Rectal smooth muscle tissue (tissue), 1 donor: Measurements from ENCODE around the gene IREB2.
"Not testable (repeated sequence)": the region's sequence is repeated elsewhere in the genome, so short reads cannot be mapped to it uniquely, and the experiment has no call there.

ENCODE experiments used
- H3K27ac ChIP-seq: one replicate; pipeline ENCODE4 v1.7.0; 2013; ENCODE audit warnings: low read depth, low read length, inconsistent platforms
- H3K27me3 ChIP-seq: one replicate; pipeline ENCODE4 v1.7.0; 2013; ENCODE audit warnings: low read length; ENCODE audit not compliant: control insufficient read depth, insufficient read depth
- H3K36me3 ChIP-seq: one replicate; pipeline ENCODE4 v1.7.0; 2013; ENCODE audit warnings: low read length; ENCODE audit not compliant: control insufficient read depth, insufficient read depth
- H3K4me1 ChIP-seq: one replicate; pipeline ENCODE4 v1.7.0; 2013; ENCODE audit warnings: low read length; ENCODE audit not compliant: control insufficient read depth, insufficient read depth
- H3K4me3 ChIP-seq: one replicate; pipeline ENCODE4 v1.7.0; 2013; ENCODE audit warnings: low read length
- H3K9ac ChIP-seq: one replicate; pipeline ENCODE4 v1.7.0; 2013; ENCODE audit warnings: low read length

The IREB2 gene

GRCh38 chr15:78396976-78397375 is 41.0 kb upstream of the IREB2 start:
- Histone ChIP-seq H3K4me3 (no peak overlapping the region), H3K27me3 (peaks cover 2% of the 10 kb centered on the region), H3K9ac (no peak overlapping the region), H3K4me1 (no peaks in the 10 kb centered on the region), H3K27ac (no peak overlapping the region), H3K36me3 (no peaks in the 10 kb centered on the region)

GRCh38 chr15:78397382-78397781 is 40.6 kb upstream of the IREB2 start:
- Histone ChIP-seq H3K36me3 (no peaks in the 10 kb centered on the region), H3K27me3 (peaks cover 2% of the 10 kb centered on the region), H3K27ac (no peak overlapping the region), H3K4me1 (no peaks in the 10 kb centered on the region), H3K9ac (no peak overlapping the region), H3K4me3 (no peak overlapping the region)

- no peak overlapping the region for H3K27ac ChIP-seq
- H3K27me3 ChIP-seq = peaks cover 2% of the 10 kb centered on the region
- no peaks in the 10 kb centered on the region for H3K36me3 ChIP-seq
- no peak overlapping the region for H3K9ac ChIP-seq
- H3K4me1 ChIP-seq = no peaks in the 10 kb centered on the region
- no peak overlapping the region for H3K4me3 ChIP-seq
Measured at GRCh38 chr15:78398076-78398825, 39.8 kb upstream of the IREB2 start.

- H3K4me1 ChIP-seq = no peaks in the 10 kb centered on the region
- no peak overlapping the region for H3K27ac ChIP-seq
- H3K4me3 ChIP-seq = no peak overlapping the region
- H3K9ac ChIP-seq = no peak overlapping the region
- H3K36me3 ChIP-seq = no peaks in the 10 kb centered on the region
- H3K27me3 ChIP-seq = peaks cover 2% of the 10 kb centered on the region
Measured at GRCh38 chr15:78399091-78399490, 38.9 kb upstream of the IREB2 start.

GRCh38 chr15:78402061-78402610 is 35.9 kb upstream of the IREB2 start:
- H3K27ac ChIP-seq = no peak overlapping the region
- H3K4me1 ChIP-seq = no peaks in the 10 kb centered on the region
- H3K36me3 ChIP-seq = no peaks in the 10 kb centered on the region
- H3K27me3 ChIP-seq = peaks cover 2% of the 10 kb centered on the region
- no peak overlapping the region for H3K4me3 ChIP-seq
- H3K9ac ChIP-seq = no peak overlapping the region

- peaks cover 2% of the 10 kb centered on the region for H3K27me3 ChIP-seq
- H3K36me3 ChIP-seq = no peaks in the 10 kb centered on the region
- no peak overlapping the region for H3K9ac ChIP-seq
- H3K4me3 ChIP-seq = no peak overlapping the region
- H3K4me1 ChIP-seq = no peaks in the 10 kb centered on the region
- H3K27ac ChIP-seq = no peak overlapping the region
Measured at GRCh38 chr15:78404125-78404524, 33.9 kb upstream of the IREB2 start.

GRCh38 chr15:78404796-78405195 is 33.2 kb upstream of the IREB2 start:
- H3K4me3 ChIP-seq, H3K27ac ChIP-seq, H3K27me3 ChIP-seq, H3K9ac ChIP-seq, H3K4me1 ChIP-seq, H3K36me3 ChIP-seq: not testable (repeated sequence)

GRCh38 chr15:78405336-78405924 is 32.6 kb upstream of the IREB2 start:
- no peaks in the 10 kb centered on the region for H3K36me3 ChIP-seq
- no peak overlapping the region for H3K27ac ChIP-seq
- no peak overlapping the region for H3K4me3 ChIP-seq
- H3K4me1 ChIP-seq = no peaks in the 10 kb centered on the region
- no peak overlapping the region for H3K9ac ChIP-seq
- peaks cover 2% of the 10 kb centered on the region for H3K27me3 ChIP-seq

- no peak overlapping the region for H3K4me3 ChIP-seq
- peaks cover 2% of the 10 kb centered on the region for H3K27me3 ChIP-seq
- H3K9ac ChIP-seq = no peak overlapping the region
- no peaks in the 10 kb centered on the region for H3K4me1 ChIP-seq
- no peaks in the 10 kb centered on the region for H3K36me3 ChIP-seq
- H3K27ac ChIP-seq = no peak overlapping the region
Measured at GRCh38 chr15:78406016-78406585, 31.9 kb upstream of the IREB2 start.

- Histone ChIP-seq H3K27me3 (no peaks in the 10 kb centered on the region), H3K27ac (no peak overlapping the region), H3K36me3 (no peaks in the 10 kb centered on the region), H3K4me1 (no peaks in the 10 kb centered on the region), H3K4me3 (no peak overlapping the region), H3K9ac (no peak overlapping the region)
Measured at GRCh38 chr15:78407608-78408354, 30.2 kb upstream of the IREB2 start.

GRCh38 chr15:78408355-78408640 is 29.7 kb upstream of the IREB2 start:
- no peaks in the 10 kb centered on the region for H3K27me3 ChIP-seq
- H3K36me3 ChIP-seq = no peaks in the 10 kb centered on the region
- H3K4me3 ChIP-seq = no peak overlapping the region
- H3K27ac ChIP-seq = no peak overlapping the region
- H3K9ac ChIP-seq = no peak overlapping the region
- H3K4me1 ChIP-seq = no peaks in the 10 kb centered on the region

GRCh38 chr15:78408961-78409360 is 29.1 kb upstream of the IREB2 start:
- H3K27me3 ChIP-seq = no peaks in the 10 kb centered on the region
- H3K27ac ChIP-seq = no peak overlapping the region
- H3K9ac ChIP-seq = no peak overlapping the region
- no peaks in the 10 kb centered on the region for H3K36me3 ChIP-seq
- H3K4me1 ChIP-seq = no peaks in the 10 kb centered on the region
- H3K4me3 ChIP-seq = no peak overlapping the region
